GM12875 (cell line): ENCODE results near the gene MOCS3.

Experiments used
- H3K4me3 ChIP-seq: one replicate; pipeline ENCODE4 v1.5.1; 2011; ENCODE audit warnings: low read depth, low read length, control low read depth
- TF ChIP-seq, protein P1 (sequence below): IDR thresholded peaks from 2 replicates; pipeline ENCODE4 v1.5.1; 2011; ENCODE audit warnings: low read depth, mild to moderate bottlenecking, control low read depth, inconsistent platforms, low read length, moderate library complexity, borderline replicate concordance; ENCODE audit not compliant: insufficient read depth

MOCS3 gene

DNA sequence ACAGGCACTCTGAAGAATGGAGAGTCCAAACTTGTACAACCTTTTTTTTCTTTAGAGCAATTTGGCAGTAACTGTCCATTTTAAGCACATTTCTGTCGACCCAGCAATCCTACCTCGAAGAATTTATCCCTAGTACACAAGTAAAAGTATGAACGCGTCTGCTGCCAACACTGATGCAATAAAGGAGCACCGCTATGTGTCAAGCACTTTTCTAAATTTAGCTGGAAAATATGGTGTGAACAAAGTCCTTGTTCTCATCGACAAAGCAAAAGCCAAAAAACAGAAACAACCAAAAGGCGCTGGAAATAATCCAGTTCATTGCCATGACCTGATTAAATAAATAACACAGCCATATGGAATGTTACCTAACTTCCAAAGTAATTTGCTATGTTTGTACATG is 1.3 kb upstream of the MOCS3 start:
- H3K4me3 ChIP-seq: peak overlapping the region; percentile 78
- TF ChIP-seq, protein P1, sequence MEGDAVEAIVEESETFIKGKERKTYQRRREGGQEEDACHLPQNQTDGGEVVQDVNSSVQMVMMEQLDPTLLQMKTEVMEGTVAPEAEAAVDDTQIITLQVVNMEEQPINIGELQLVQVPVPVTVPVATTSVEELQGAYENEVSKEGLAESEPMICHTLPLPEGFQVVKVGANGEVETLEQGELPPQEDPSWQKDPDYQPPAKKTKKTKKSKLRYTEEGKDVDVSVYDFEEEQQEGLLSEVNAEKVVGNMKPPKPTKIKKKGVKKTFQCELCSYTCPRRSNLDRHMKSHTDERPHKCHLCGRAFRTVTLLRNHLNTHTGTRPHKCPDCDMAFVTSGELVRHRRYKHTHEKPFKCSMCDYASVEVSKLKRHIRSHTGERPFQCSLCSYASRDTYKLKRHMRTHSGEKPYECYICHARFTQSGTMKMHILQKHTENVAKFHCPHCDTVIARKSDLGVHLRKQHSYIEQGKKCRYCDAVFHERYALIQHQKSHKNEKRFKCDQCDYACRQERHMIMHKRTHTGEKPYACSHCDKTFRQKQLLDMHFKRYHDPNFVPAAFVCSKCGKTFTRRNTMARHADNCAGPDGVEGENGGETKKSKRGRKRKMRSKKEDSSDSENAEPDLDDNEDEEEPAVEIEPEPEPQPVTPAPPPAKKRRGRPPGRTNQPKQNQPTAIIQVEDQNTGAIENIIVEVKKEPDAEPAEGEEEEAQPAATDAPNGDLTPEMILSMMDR: no peak

DNA sequence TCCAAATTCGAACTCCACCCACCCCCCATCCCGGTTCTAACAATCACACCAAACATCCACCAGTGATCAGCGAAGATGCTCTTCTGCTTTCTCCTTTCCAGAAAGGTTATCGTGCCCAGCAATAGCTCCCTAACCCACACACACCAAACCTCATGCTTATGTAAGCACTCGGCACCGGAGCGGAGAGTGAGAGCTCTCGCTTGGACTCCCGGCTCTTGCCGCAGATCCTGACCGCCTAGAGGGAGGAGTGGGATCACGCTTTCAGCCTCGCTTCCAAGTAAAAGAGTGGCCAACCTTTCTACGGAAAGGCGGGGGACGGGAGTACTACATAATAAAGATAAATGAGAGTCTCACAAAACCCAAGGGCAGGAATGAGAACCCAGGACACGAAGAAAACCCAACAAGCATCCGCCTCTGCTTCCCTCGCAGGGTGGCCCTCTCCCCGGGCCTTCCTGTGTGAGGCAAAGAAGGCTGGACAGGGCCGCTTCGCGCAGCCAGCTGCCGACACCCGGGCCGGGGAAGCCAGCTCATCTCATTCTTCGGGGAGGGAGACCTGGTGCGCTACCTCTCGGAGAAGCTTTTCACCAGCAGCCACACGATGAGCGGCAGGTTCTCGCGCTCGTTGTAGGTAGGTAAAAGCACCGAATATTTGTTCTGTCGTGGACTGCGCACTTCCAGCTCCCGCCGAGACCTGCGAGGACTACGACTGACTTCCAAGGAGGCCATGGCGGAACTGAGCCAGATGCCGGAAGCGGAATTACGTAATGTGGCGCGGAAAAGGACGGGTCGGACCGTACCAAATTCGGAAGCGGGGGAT is 612 bp upstream of the MOCS3 start, which contains the start of gene DPM1:
Gene DPM1 (minus strand): TSS at position 735 of the 817 bp plus-strand sequence. CDS start 9 bp downstream, at position 726.
- peak within 1 kb of the TSS; percentile 78 for H3K4me3 ChIP-seq
- TF ChIP-seq, protein P1: no peak

DNA sequence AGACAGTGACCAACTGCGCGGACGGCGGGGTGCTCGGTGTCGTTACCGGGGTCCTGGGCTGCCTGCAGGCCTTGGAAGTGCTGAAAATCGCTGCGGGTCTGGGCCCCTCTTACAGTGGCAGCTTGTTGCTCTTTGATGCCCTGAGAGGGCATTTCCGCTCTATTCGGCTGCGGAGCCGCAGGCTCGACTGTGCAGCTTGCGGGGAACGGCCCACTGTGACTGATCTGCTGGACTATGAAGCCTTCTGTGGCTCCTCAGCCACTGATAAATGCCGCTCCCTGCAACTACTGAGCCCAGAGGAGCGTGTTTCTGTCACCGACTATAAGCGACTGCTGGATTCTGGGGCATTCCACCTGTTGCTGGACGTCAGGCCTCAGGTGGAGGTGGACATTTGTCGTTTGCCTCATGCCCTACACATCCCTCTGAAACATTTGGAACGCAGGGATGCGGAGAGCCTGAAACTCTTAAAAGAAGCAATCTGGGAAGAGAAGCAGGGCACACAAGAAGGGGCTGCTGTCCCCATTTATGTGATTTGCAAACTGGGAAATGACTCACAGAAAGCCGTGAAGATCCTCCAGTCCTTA is 1.0 kb downstream of the MOCS3 start:
- H3K4me3 ChIP-seq: peak overlapping the region; percentile 78
- TF ChIP-seq, protein P1: no peak

DNA sequence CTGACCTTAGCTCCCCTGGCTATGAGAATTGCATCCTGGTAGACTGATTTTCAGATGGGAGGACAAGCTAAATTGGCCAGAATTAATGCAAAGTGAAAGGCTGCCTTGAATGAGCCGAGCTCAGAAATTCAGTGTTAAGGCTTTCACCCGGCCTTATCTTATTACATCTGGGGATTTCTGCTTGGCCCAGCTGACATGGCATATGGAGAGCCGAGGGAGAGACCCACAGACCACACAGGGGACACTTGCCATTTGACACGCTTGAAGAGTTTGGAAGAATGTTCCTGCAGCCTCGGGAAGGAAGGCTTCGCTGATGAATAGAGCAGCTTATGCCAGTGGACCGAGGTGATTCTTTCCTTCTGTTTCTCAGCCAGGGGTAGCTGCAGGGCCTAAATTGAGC is 9.0 kb downstream of the MOCS3 start:
- TF ChIP-seq, protein P1: no peak
- no peak overlapping the region for H3K4me3 ChIP-seq

DNA sequence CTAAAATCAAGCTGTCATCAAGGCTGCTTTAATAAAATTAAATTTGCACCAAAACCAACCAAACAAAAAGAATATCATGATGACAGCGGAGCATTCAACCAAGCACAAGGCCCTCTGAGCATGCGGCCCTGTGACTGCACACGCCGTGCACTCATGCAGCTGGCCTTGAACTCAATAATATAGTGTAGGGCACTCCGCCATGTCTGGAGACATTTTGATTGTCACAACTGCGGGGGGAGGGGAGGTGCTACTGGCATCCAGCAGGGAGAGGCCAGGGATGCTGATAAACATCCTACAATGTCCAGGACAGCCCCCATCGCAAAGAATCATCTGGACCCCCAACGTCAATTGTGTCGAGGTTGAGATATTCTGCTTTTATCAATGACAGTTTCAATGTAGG is 9.7 kb downstream of the MOCS3 start:
- TF ChIP-seq, protein P1: no peak
- no peak overlapping the region for H3K4me3 ChIP-seq

DNA sequence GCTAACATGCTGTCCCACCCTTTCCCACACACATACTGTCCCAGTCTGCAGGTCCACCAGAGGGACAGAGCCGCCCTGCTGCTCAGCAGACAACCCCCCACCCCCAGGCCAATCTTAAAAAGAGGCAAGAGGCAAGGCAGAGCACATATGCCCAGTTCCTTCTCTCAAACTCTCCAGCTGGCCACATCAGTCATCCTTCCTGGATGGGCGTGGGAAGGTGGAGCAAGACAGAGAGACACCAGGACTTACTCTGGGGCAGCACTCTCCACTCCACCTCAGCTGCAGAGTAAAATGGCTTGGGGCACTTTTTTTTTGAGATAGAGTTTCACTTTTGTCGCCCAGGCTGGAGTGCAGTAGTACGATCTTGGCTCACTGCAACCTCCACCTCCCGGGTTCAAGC is 10.8 kb downstream of the MOCS3 start:
- H3K4me3 ChIP-seq: no peak overlapping the region
- TF ChIP-seq, protein P1: no peak

DNA sequence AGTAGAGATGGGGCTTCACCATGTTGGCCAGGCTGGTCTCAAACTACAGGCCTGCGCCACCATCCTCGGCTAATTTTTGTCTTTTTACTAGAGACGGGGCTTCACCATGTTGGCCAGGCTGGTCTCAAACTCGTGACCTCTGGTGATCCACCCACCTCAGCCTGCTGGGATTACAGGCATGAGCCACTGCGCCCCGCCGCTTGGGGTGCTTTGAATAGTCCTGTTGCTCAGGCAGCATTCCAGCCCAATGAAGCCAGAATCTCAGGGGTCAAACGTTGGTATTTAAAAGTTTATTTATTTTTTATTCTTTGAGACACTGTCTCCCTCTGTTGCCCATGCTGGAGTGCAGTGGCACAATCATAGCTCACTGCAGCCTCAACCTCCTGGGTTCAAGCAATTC is 11.3 kb downstream of the MOCS3 start:
- H3K4me3 ChIP-seq: no peak overlapping the region
- TF ChIP-seq, protein P1: no peak
